Activated T-helper 2 cell treated with anti-CD3 and anti-CD28 coated beads, Interferon-gamma antibody, Interleukin-2, Interleukin-4, amounts not matched to agents 10 μg/mL and 5 μg/mL and 100 μg/mL, durations not matched to agents 14 hours and 24 hours and 36 hours (primary cell): Measurements from ENCODE around the gene RAP1GAP. TPM values are rescaled to one million over a fixed set of nuclear protein-coding genes. Genes with fewer than 3 reads are reported as not detected.

Experiments used
- DNase-seq: peaks from one replicate; pipeline ENCODE4 v3.0.0; 2021; ENCODE audit warnings: low spot score
- H3K27ac Mint-ChIP-seq: one replicate; pipeline ENCODE4 v1.8.0; 2021; ENCODE audit warnings: mixed read lengths
- H3K27me3 Mint-ChIP-seq: one replicate; pipeline ENCODE4 v1.8.0; 2021; ENCODE audit warnings: low read depth, mixed read lengths
- H3K36me3 Mint-ChIP-seq: one replicate; pipeline ENCODE4 v1.8.0; 2021; ENCODE audit warnings: low read depth, mixed read lengths
- H3K4me1 Mint-ChIP-seq: one replicate; pipeline ENCODE4 v1.8.0; 2021; ENCODE audit warnings: low read depth, mixed read lengths
- H3K4me3 Mint-ChIP-seq: one replicate; pipeline ENCODE4 v1.8.0; 2021; ENCODE audit warnings: low read depth, mild to moderate bottlenecking, moderate library complexity, mixed read lengths
- H3K9me3 Mint-ChIP-seq: one replicate; pipeline ENCODE4 v1.8.0; 2021; ENCODE audit warnings: mixed read lengths
- intact Hi-C: fragments of 100-400 bp; cut with micrococcal nuclease; formaldehyde crosslinking; loops from one replicate; pipeline ENCODE4 v1.15.1; 2023
- total RNA-seq: library from RNA; stranded (reverse); gene quantifications from 2 replicates; pipeline ENCODE4 v1.2.3, GENCODE V29; 2022

RAP1GAP gene
- total RNA-seq, 1 donor from 2014 or later = 0.46 TPM

DNA sequence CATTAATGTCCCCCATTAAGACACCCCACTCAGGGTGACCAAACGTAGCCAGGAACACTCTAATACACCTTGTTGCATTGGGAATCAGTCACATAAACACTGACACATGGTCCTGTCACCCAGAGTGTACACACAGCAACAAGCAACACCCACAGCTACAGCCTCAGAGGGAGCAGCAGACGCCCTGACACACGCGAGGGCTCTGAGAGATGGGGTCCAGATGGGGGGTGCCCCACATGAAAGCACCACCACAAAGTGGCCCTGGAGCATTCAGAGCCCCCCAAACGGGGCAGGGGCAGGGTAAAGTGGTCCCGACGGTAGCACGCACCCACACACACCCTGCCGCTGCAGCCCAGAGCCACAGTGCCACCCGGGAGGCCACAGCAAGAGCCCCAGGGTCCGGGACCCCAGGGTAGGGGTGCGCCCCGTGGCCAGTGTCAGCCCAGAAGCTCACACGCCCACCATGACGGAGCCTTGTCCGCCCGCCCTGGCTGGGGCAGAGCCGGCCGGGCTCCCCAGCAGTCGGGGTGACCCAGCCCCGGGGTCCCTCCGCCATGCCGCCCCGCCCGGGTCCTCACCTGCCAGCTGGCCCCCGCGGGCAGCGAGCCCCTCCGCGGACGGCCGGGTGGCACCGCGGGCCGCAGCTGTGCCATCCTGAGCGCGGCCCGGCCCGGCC, 47.3 kb downstream of the RAP1GAP start:
- Mint-ChIP-seq H3K36me3 (no peaks in the 10 kb centered on the region), H3K27me3 (peaks cover 14% of the 10 kb centered on the region), H3K27ac (no peak overlapping the region), H3K4me1 (peaks cover 2% of the 10 kb centered on the region), H3K4me3 (peak overlapping the region; percentile 13), H3K9me3 (no peaks in the 10 kb centered on the region)
- DNase-seq = no peak
- intact Hi-C loops = no loop called here

- DNase-seq = no peak
- Mint-ChIP-seq H3K9me3 (no peaks in the 10 kb centered on the region), H3K27me3 (peaks cover 14% of the 10 kb centered on the region), H3K4me1 (peaks cover 2% of the 10 kb centered on the region), H3K27ac (no peak overlapping the region), H3K36me3 (no peaks in the 10 kb centered on the region), H3K4me3 (no peak overlapping the region)
- intact Hi-C loops = no loop called here
Observed at GRCh38 chr1:21621051-21621450, 48.1 kb downstream of the RAP1GAP start.

DNA sequence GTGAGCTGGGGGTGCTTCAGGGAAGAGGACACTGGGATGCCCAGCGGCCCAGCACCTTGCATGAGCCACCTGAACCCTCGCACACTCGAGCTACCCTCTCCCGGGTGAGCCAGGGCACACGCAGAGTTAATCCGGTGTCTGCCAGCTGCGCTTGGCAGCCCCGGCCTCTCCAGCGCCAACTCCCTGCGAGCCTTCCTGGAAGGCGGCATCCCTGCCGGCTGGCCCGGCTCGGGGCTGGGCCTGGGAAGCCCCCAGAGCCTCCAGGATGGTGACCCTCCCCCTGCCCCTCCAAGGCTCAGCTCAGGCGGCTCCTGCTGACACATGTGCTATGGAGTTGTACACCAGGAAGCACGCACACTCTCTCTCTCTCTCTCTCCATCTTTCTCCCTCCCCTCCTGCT, 48.7 kb downstream of the RAP1GAP start:
- Mint-ChIP-seq H3K27ac (no peak overlapping the region), H3K36me3 (no peaks in the 10 kb centered on the region), H3K9me3 (no peaks in the 10 kb centered on the region), H3K27me3 (peaks cover 14% of the 10 kb centered on the region), H3K4me3 (no peak overlapping the region), H3K4me1 (peaks cover 2% of the 10 kb centered on the region)
- intact Hi-C loops = no loop called here
- DNase-seq = no peak

DNA sequence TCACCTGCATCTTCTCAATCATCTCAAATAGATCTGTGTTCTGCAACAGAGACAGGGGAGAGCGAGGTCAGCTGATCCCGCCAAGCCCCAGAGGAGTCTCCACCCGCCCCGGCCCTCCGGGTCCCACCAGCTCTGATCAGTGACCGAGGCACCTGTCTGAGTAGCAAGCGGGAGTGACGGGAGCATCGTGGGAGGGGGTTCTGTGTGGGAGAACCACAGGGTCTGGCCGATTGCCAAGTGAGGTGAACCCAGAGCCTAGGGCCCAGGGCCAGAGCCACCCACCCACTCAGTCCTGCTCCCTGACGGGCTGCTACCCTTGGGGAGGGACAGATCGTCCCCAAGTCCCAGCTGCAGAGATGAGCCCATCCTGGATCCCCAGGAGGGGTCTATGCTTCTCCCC, 49.1 kb downstream of the RAP1GAP start:
- intact Hi-C loops = no loop called here

DNA sequence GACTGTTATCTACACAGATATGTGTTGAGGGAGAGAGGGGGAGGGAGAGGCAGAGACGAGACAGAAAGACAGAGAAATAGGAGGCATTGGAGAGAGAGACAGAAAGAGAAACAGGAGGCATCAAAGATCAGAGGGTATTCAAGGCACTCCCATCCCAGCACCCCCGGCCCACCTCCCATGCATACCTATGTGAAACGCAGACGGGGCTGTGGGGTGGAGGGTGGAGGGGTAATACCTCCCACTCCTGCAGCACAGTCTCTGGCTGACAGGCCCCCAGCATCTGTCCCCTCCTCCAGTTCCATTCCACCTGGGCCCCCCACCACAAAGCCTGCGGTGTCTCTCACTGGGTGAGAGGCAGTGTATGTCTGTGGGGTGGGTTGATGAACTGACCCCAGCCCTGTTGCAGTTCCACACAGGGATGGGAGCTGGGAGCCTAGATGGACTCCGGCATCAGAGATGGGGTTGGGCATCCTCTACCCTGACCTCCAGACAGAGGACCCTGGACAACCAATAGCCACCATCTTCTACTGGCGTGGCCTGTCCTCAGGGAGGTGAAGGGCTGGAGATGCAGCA, 49.7 kb downstream of the RAP1GAP start:
- Mint-ChIP-seq H3K9me3 (no peaks in the 10 kb centered on the region), H3K36me3 (no peaks in the 10 kb centered on the region), H3K27me3 (peaks cover 14% of the 10 kb centered on the region), H3K4me1 (peaks cover 2% of the 10 kb centered on the region), H3K27ac (no peak overlapping the region), H3K4me3 (no peak overlapping the region)
- intact Hi-C loops = no loop called here
- no peak for DNase-seq

More for the DNA sequence above, 49.1 kb downstream of the RAP1GAP start:
- Mint-ChIP-seq H3K4me3 (no peak overlapping the region), H3K27ac (no peak overlapping the region), H3K27me3 (peaks cover 14% of the 10 kb centered on the region), H3K9me3 (no peaks in the 10 kb centered on the region), H3K36me3 (no peaks in the 10 kb centered on the region), H3K4me1 (peaks cover 2% of the 10 kb centered on the region)
- DNase-seq = no peak

DNA sequence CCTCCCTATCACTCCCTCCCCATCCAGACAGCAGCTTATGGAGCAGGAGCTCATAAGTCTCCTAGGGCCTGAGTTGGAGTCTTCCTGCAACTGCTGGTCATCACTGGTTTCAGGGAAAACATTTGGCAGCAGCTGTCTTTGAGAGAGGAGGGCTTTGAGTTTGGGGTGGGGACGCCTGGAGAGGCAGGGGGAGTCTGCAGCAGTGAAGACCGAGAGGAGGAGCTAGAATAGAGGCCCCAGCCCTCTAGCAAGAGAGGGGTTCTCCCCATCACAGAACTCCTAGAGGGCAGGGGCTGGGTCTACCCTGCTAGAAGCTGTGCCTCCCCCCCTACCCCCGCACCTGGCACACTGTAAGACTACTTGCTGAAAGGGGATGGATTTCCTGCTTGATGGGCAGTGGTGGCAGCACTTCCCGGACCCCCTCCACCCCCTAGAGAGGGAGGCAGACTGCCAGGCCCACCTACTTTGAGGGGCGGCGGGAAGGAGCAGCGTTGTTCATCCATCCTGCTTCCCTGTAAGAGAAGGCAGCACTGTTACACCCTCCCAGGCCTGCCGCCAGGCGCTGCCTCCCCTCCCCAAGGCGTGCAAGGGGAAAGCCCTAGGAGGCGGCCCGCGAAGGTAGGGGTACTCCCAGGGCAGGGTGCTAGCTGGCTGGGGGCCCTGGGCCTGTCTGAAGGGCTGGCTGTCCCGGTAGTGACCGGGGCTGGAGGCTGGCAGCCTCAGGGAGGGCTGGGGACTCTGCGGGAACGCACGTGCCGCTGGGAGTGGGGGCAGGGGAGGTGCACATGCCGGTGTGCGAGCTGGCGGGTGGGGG, 50.4 kb downstream of the RAP1GAP start:
- no peak overlapping the region for H3K27ac Mint-ChIP-seq
- peaks cover 14% of the 10 kb centered on the region for H3K27me3 Mint-ChIP-seq
- peaks cover 2% of the 10 kb centered on the region for H3K4me1 Mint-ChIP-seq
- no peaks in the 10 kb centered on the region for H3K36me3 Mint-ChIP-seq
- intact Hi-C loops = no loop called here
- H3K9me3 Mint-ChIP-seq = no peaks in the 10 kb centered on the region
- H3K4me3 Mint-ChIP-seq = no peak overlapping the region
- no peak for DNase-seq

DNA sequence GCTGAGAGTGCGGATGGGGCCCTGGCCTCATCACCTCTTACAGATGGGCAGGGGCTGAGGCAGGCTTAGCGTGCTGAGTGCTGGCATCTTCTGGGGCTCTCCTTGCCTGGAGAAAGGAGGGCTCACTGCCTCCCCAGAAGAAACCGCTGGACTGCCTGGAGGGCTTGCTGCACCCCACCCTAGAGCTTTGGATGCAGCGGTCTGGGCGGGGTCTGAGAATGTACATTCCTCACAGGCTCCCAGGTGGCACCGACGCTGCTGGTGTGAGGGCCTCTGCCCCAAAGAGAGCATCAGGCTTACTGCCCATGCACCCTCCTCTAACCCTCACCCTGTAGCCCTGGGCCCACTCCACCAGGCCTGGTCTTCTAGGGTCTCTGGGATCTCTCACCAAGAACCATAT, 51.1 kb downstream of the RAP1GAP start:
- H3K9me3 Mint-ChIP-seq = no peaks in the 10 kb centered on the region
- peaks cover 2% of the 10 kb centered on the region for H3K4me1 Mint-ChIP-seq
- H3K4me3 Mint-ChIP-seq = no peak overlapping the region
- intact Hi-C loops = no loop called here
- H3K36me3 Mint-ChIP-seq = no peaks in the 10 kb centered on the region
- DNase-seq = no peak
- H3K27me3 Mint-ChIP-seq = peaks cover 14% of the 10 kb centered on the region
- no peak overlapping the region for H3K27ac Mint-ChIP-seq

DNA sequence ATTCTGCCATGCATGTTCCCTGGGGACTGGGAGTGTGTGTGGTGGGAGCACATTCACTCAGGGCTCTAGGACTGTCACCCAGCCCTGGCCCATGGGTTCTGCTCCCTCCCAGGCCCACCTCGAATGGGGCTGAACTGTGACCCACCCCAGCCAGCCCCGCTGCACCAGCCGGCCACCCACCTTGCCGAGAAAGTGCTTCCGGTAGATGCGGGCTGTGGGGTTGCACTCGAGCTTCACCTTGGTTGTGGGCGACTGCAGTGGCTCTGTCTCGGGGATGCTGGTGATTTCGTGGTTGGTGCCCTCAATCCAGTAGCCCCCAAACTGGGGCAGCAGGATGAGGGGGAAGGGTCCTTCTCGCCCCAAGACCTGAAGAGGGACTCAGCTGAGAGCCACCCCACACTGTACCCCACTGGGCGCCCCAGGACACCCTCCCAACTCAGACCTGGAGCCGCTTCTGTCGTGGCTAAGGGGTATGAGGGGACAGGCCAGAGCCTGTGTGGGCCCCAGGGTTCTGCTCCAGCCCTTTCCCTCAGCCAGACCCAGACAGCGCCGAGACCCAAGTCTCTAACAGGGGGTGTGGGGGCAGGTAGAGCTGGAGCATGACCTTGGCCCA, 51.9 kb downstream of the RAP1GAP start:
- H3K27me3 Mint-ChIP-seq = peaks cover 13% of the 10 kb centered on the region
- no peaks in the 10 kb centered on the region for H3K9me3 Mint-ChIP-seq

DNA sequence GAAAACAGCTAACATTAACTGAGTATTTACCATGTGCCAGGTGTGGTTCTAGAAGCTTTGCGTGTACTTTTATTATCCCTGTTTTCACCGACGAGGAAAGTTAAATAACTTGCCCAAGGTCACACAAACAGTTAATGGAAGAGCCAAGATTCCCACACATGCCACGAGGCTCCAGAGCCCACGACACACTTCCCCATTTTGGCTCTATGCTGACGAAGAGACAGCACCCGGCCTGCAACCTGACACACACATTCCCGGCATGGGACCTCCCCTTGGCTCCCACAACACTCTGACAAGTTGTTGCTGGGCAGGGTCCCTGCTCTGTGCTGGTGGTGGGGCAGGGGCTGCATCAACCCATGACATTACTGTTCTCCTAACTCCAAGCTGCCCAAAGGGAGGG, 52.8 kb downstream of the RAP1GAP start:
- H3K9me3 Mint-ChIP-seq = no peaks in the 10 kb centered on the region
- intact Hi-C loops = no loop called here
- no peak overlapping the region for H3K27ac Mint-ChIP-seq
- no peaks in the 10 kb centered on the region for H3K36me3 Mint-ChIP-seq
- no peak for DNase-seq
- H3K4me1 Mint-ChIP-seq = no peaks in the 10 kb centered on the region
- no peak overlapping the region for H3K4me3 Mint-ChIP-seq
- H3K27me3 Mint-ChIP-seq = peaks cover 10% of the 10 kb centered on the region

More for the DNA sequence above, 51.9 kb downstream of the RAP1GAP start:
- no peak for DNase-seq
- Mint-ChIP-seq H3K4me3 (no peak overlapping the region), H3K4me1 (no peaks in the 10 kb centered on the region), H3K27ac (no peak overlapping the region), H3K36me3 (no peaks in the 10 kb centered on the region)
- intact Hi-C loops = no loop called here

DNA sequence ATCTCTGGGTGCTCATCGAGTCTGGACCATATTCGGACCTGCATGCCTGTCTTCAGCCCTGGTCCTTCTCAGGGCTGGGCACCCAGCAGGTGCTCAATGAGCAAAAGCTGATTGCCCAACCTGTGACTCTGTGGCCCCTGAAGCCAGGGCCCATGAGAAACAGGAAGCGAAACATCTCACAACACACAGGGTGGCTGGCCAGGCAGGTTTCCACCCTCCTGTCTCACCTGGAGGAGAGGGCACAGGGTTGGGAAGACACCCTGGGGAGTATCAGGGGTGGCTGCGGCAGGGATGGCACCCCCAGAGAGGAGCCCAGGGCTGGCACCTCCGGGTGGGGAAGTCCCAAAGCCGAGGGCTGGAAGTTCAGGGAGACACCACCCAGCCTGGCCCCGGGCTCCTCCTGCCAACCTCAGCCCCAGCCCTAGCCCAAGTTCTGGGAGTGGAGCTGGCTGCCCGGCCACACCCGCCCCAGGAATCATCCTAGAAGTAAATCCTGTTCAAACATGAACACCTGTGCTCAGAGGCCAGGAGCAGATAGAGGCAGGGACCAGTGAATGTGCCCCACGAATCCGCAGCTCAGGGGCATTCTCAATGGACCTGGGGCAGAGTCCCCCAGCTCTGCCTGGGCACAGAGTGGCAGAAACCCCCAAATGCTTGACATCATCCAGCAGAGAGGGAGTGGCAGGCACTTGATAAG, 54.6 kb downstream of the RAP1GAP start:
- H3K4me3 Mint-ChIP-seq = no peak overlapping the region
- H3K27ac Mint-ChIP-seq = no peak overlapping the region
- no peaks in the 10 kb centered on the region for H3K27me3 Mint-ChIP-seq
- no peaks in the 10 kb centered on the region for H3K36me3 Mint-ChIP-seq
- intact Hi-C loops = no loop called here
- no peaks in the 10 kb centered on the region for H3K9me3 Mint-ChIP-seq
- no peaks in the 10 kb centered on the region for H3K4me1 Mint-ChIP-seq
- no peak for DNase-seq

GRCh38 chr1:21613072-21613867, 55.9 kb downstream of the RAP1GAP start:
- Mint-ChIP-seq H3K27me3 (no peaks in the 10 kb centered on the region), H3K27ac (no peak overlapping the region), H3K4me3 (no peak overlapping the region), H3K4me1 (no peaks in the 10 kb centered on the region), H3K9me3 (no peaks in the 10 kb centered on the region), H3K36me3 (no peaks in the 10 kb centered on the region)
- intact Hi-C loops = no loop called here
- DNase-seq = no peak

- H3K4me3 Mint-ChIP-seq = no peak overlapping the region
- no peaks in the 10 kb centered on the region for H3K27me3 Mint-ChIP-seq
- no peak overlapping the region for H3K27ac Mint-ChIP-seq
- no peaks in the 10 kb centered on the region for H3K9me3 Mint-ChIP-seq
- H3K4me1 Mint-ChIP-seq = peaks cover 10% of the 10 kb centered on the region
- no peaks in the 10 kb centered on the region for H3K36me3 Mint-ChIP-seq
- intact Hi-C loops = no loop called here
- DNase-seq = no peak
Observed at GRCh38 chr1:21612057-21612456, 57.1 kb downstream of the RAP1GAP start.
